DMS153 (cell line): ENCODE results near the gene SPATA31C1.
"Not testable (repeated sequence)": the region's sequence is repeated elsewhere in the genome, so short reads cannot be mapped to it uniquely, and the experiment has no call there.

Experiments used
- DNase-seq: peaks from one replicate; lab custom pipeline; 2025; lab: John Stamatoyannopoulos, UW

The SPATA31C1 gene

GRCh38 chr9:87937918-87938317 lies 20.2 kb downstream of the SPATA31C1 start:
- DNase-seq: not testable (repeated sequence)

GRCh38 chr9:87938336-87938735 lies 20.6 kb downstream of the SPATA31C1 start:
- not testable (repeated sequence) for DNase-seq

- not testable (repeated sequence) for DNase-seq
Measured at GRCh38 chr9:87939096-87939495, 21.3 kb downstream of the SPATA31C1 start.

GRCh38 chr9:87944096-87944495 lies 26.3 kb downstream of the SPATA31C1 start:
- no peak for DNase-seq

- no peak for DNase-seq
Measured at GRCh38 chr9:87944682-87945081, 26.9 kb downstream of the SPATA31C1 start.

GRCh38 chr9:87950296-87950695 lies 32.5 kb downstream of the SPATA31C1 start:
- DNase-seq: no peak

GRCh38 chr9:87950765-87951488 lies 33.2 kb downstream of the SPATA31C1 start:
- DNase-seq: no peak

- DNase-seq: no peak
Measured at GRCh38 chr9:87954230-87954629, 36.5 kb downstream of the SPATA31C1 start.

- no peak for DNase-seq
Measured at GRCh38 chr9:87957839-87958238, 40.1 kb downstream of the SPATA31C1 start.

GRCh38 chr9:87958591-87958990 lies 40.8 kb downstream of the SPATA31C1 start:
- no peak for DNase-seq

- no peak for DNase-seq
Measured at GRCh38 chr9:87959916-87960581, 42.3 kb downstream of the SPATA31C1 start.

GRCh38 chr9:87963770-87964169 lies 46.0 kb downstream of the SPATA31C1 start:
- no peak for DNase-seq

- DNase-seq: no peak
Measured at GRCh38 chr9:87964826-87965225, 47.1 kb downstream of the SPATA31C1 start.

- DNase-seq: no peak
Measured at GRCh38 chr9:87968155-87968554, 50.4 kb downstream of the SPATA31C1 start.

- DNase-seq: no peak
Measured at GRCh38 chr9:87970602-87971001, 52.8 kb downstream of the SPATA31C1 start.

GRCh38 chr9:87973122-87973521 lies 55.4 kb downstream of the SPATA31C1 start:
- no peak for DNase-seq
